Heart left ventricle (tissue), 16 donors: ENCODE data around the gene HCN2. TPM values are rescaled to one million over a fixed set of nuclear protein-coding genes. Genes with fewer than 3 reads are reported as not detected.

Experiments used
- ATAC-seq, 4 donors: fragments of 200-7000 bp; cut with Tn5 transposase; one replicate each; pipeline ENCODE4 v1.9.1; 2020 to 2022; ENCODE audit warnings: moderate library complexity in 4 of 4, mild to moderate bottlenecking in 3 of 4, moderate number of reproducible peaks in 1 of 4
- DNase-seq, 5 donors: peaks; one replicate each; pipeline ENCODE4 v3.0.0-alpha.2; 2020
- H3K27ac ChIP-seq, 12 donors: fragments of 200-600 bp; sonication (generic) in 4 of 12; one replicate each; pipeline versions ENCODE4 v1.5.0 to v1.8.0; 2016 to 2022; ENCODE audit warnings: mild to moderate bottlenecking in 2 of 12
- H3K27me3 ChIP-seq, 9 donors: fragments of 200-600 bp; sonication (generic) in 2 of 9; one replicate each; pipeline versions ENCODE4 v1.5.1 to v1.8.0; 2016 to 2022; ENCODE audit warnings: mild to moderate bottlenecking in 3 of 9
- H3K36me3 ChIP-seq, 9 donors: fragments of 200-600 bp; sonication (generic) in 2 of 9; one replicate each; pipeline versions ENCODE4 v1.5.0 to v1.8.0; 2018 to 2022; ENCODE audit warnings: mild to moderate bottlenecking in 2 of 9
- H3K4me1 ChIP-seq, 12 donors: fragments of 200-600 bp; sonication (generic) in 4 of 12; one replicate each; pipeline versions ENCODE4 v1.5.0 to v1.8.0; 2016 to 2022; ENCODE audit warnings: mild to moderate bottlenecking in 3 of 12
- H3K4me3 ChIP-seq, 12 donors: fragments of 200-600 bp; sonication (generic) in 4 of 12; one replicate each; pipeline versions ENCODE4 v1.5.0 to v1.8.0; 2017 to 2022; ENCODE audit warnings: mild to moderate bottlenecking in 9 of 12, moderate library complexity in 4 of 12
- H3K9me3 ChIP-seq, 12 donors: fragments of 200-600 bp; sonication (generic) in 4 of 12; one replicate each; pipeline versions ENCODE4 v1.5.0 to v1.8.0; 2016 to 2022; ENCODE audit warnings: mild to moderate bottlenecking in 1 of 12
- CTCF ChIP-seq, 12 donors: fragments of 200-600 bp; sonication (generic) in 4 of 12; IDR thresholded peaks; one replicate each; pipeline versions ENCODE4 v1.5.0 to v1.8.0; 2018 to 2022; ENCODE audit warnings: antibody characterized with exemption in 12 of 12, mild to moderate bottlenecking in 5 of 12
- POLR2A ChIP-seq, 2 donors: fragments of 450-650 bp; IDR thresholded peaks; one replicate each; pipeline ENCODE4 v1.6.1; 2017; ENCODE audit warnings: antibody characterized with exemption in 2 of 2, mild to moderate bottlenecking in 2 of 2, moderate library complexity in 2 of 2
- WGBS, 4 donors: extraction: QIAGEN DNeasy Blood & Tissue Kit in 2 of 4; methylation state at CpG; one replicate each; pipeline versions ENCODE4 v1.1.5 to v1.1.7; 2013 to 2018; 5-methylcytosine and 5-hydroxymethylcytosine counted together
- intact Hi-C, 10 donors: fragments of 100-400 bp; cut with DNase I; formaldehyde crosslinking; loops; one replicate each; pipeline versions ENCODE4 v1.11.1 to v1.14.2; 2022
- polyA plus RNA-seq, 2 donors: library from polyadenylated mRNA; stranded (reverse); fragments of 200-250 nt; gene quantifications; one replicate each; pipeline ENCODE4 v1.2.3, GENCODE V29; 2013
- total RNA-seq, 9 donors: library from RNA; depleted of rRNA in 2 of 9; stranded (reverse); fragments of >200 nt in 2 of 9; fragmentation: NEBNext Ultra II Directional in 3 of 9; extraction: Animal tissue kit (Norgen Biotek cat#: 25700) in 3 of 9; gene quantifications; one replicate each; pipeline versions ENCODE4 v1.1.0 to v1.2.4, GENCODE V29; 2016 to 2023
- donor health status: ischemic (EF 13 %, LVEDD 7.1; RV severe dilation, severe dysfunction).
- donor health status: healthy with polysubstance abuse.
- donor health status: DM: no; HTN: yes; CAD: no.
- donor health status: DM: no; HTN: no; CAD: no.
- donor health status: ischemic (EF 25% LVEDD 6.9; RV normal size, moderate dysfunction).
- donor health status: ischemic (EF 25% LVEDD 5.7; RV mildly dilated, moderate dysfunction).
- donor health status: healthy.
- donor health status: DM: yes; HTN: yes; CAD: no.
- donor health status: ischemic (EF 35%, LVEDD 5.7; RV mildly dilated, moderate dysfunction).
- donor health status: nonischemic (EF 11% LVEDD 7.7; RV severe dilation, severe dysfunction).
- donor health status: DM: yes; HTN: yes; CAD: no.
- donor health status: PGD.
- donor health status: ischemic (EF 29% LVEDD 5.4; RV normal size, mild dysfunction).
- donor health status: nonischemic (EF 23%, LVEDD 6.1; RV moderate dilation, normal function).

HCN2 gene
- total and polyA plus RNA-seq, 11 donors = 4.1 to 27.4 (median 15.4) TPM

- no peak overlapping the region for H3K27ac ChIP-seq
- H3K27me3 ChIP-seq = no peaks in the 10 kb centered on the region
- no peak for TF ChIP-seq CTCF (IDR thresholded peaks at IDR 0.05)
- no peak for TF ChIP-seq POLR2A (IDR thresholded peaks at IDR 0.05)
- H3K9me3 ChIP-seq = no peaks in the 10 kb centered on the region
- peaks cover 2 to 83% (median 58%) of the 10 kb centered on the region in 9 donors for H3K36me3 ChIP-seq
- no peak overlapping the region for H3K4me3 ChIP-seq
- ATAC-seq (no peak), DNase-seq (no peak)
- intact Hi-C loops = no loop called here
- WGBS, 4 donors = 91 to 93% (median 91%) methylated on average over 22 to 29 of the region's 29 CpGs
- H3K4me1 ChIP-seq = no peaks in the 10 kb centered on the region
Measured at GRCh38 chr19:648305-648704, 58.6 kb downstream of the HCN2 start.

- Histone ChIP-seq H3K27ac (no peak overlapping the region), H3K36me3 (peaks cover 3 to 92% (median 66%) of the 10 kb centered on the region in 9 donors), H3K27me3 (no peaks in the 10 kb centered on the region), H3K4me3 (no peak overlapping the region), H3K9me3 (no peaks in the 10 kb centered on the region), H3K4me1 (no peaks in the 10 kb centered on the region)
- no peak for TF ChIP-seq POLR2A (IDR thresholded peaks at IDR 0.05)
- TF ChIP-seq CTCF (IDR thresholded peaks at IDR 0.05) = no peak
- intact Hi-C loops = no loop called here
- no peak for ATAC-seq
- WGBS, 4 donors = 92 to 97% (median 94%) methylated on average over 17 to 53 of the region's 53 CpGs
- DNase-seq = peak in 1 of 5 donors; percentile 59
Measured at GRCh38 chr19:648904-649801, 59.5 kb downstream of the HCN2 start.

DNA sequence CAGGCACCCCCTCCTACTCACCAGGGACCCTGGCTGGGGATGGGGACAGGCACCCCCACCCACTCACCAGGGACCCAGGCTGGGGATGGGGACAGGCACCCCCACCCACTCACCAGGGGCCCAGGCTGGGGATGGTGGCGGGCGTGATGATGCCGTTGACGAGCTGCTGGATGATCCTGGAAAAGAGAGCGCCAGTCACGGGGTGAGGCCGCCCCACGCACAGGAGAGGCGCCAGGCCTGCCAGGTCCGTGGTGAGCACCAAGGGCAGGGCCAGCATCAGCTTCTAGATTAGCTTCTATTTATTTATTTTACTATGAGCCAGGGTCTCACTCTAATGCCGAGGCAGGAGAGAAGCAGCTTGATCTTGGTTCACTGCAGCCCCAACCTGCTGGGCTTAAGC is 60.4 kb downstream of the HCN2 start:
- Histone ChIP-seq H3K9me3 (no peaks in the 10 kb centered on the region), H3K27me3 (no peaks in the 10 kb centered on the region), H3K36me3 (peaks cover 3 to 95% (median 66%) of the 10 kb centered on the region in 9 donors), H3K4me3 (no peak overlapping the region), H3K4me1 (no peaks in the 10 kb centered on the region), H3K27ac (no peak overlapping the region)
- DNase-seq (peak in 1 of 5 donors; percentile 16), ATAC-seq (no peak)
- intact Hi-C loops = loop anchor here in 1 of 10 donors (10.0 kb wide), 1 partner anchor 55 kb away; no protein-coding TSS in a partner anchor
- WGBS, 4 donors = 91 to 96% (median 92%) methylated on average over 9 to 11 of the region's 11 CpGs
- TF ChIP-seq POLR2A (IDR thresholded peaks at IDR 0.05) = no peak

GRCh38 chr19:651114-651818 is 61.6 kb downstream of the HCN2 start:
- no peak overlapping the region for H3K4me3 ChIP-seq
- H3K4me1 ChIP-seq = peaks cover 0 to 9% (median 0%) of the 10 kb centered on the region in 12 donors
- H3K27me3 ChIP-seq = no peaks in the 10 kb centered on the region
- no peak for TF ChIP-seq CTCF (IDR thresholded peaks at IDR 0.05)
- intact Hi-C loops = loop anchor here in 1 of 10 donors (10.0 kb wide), 1 partner anchor 56 kb away; no protein-coding TSS in a partner anchor
- H3K9me3 ChIP-seq = no peaks in the 10 kb centered on the region
- H3K36me3 ChIP-seq = peaks cover 3 to 85% (median 66%) of the 10 kb centered on the region in 9 donors
- no peak for ATAC-seq
- DNase-seq = peak in 1 of 5 donors; percentile 18
- H3K27ac ChIP-seq = no peak overlapping the region
- WGBS, 4 donors = 93 to 95% (median 94%) methylated on average over 38 to 58 of the region's 58 CpGs
